ENCODE measurements around the gene HIPK3.
A peak's percentile ranks its signal among the peaks of the same experiment; 100 is the strongest.
"Not testable (repeated sequence)": the region's sequence is repeated elsewhere in the genome, so short reads cannot be mapped to it uniquely, and the experiment has no call there.

HIPK3 gene

GRCh38 chr11:33360642-33361041 is 103.5 kb downstream of the HIPK3 start:
- no peak for DNase-seq (ENCODE audit: low read depth)
- TF ChIP-seq CTCF (IDR thresholded peaks at IDR 0.05; ENCODE audit: low read depth, low read length, missing control alignments) = no peak
- H3K4me3 ChIP-seq (ENCODE audit: low read depth, low read length) = no peak overlapping the region
- in situ Hi-C loops (cut with HindIII; ENCODE audit: low sequenced_read_pairs) = no loop called here

GRCh38 chr11:33362051-33362910 is 105.1 kb downstream of the HIPK3 start:
- in situ Hi-C loops (cut with HindIII; ENCODE audit: low sequenced_read_pairs) = no loop called here
- peak; percentile 31 for TF ChIP-seq CTCF (IDR thresholded peaks at IDR 0.05; ENCODE audit: low read depth, low read length, missing control alignments)
- H3K4me3 ChIP-seq (ENCODE audit: low read depth, low read length) = no peak overlapping the region
- DNase-seq (ENCODE audit: low read depth) = no peak

GRCh38 chr11:33366918-33367317 is 109.7 kb downstream of the HIPK3 start:
- no peak for DNase-seq (ENCODE audit: low read depth)
- in situ Hi-C loops (cut with HindIII; ENCODE audit: low sequenced_read_pairs) = loop anchor here (5.0 kb wide), 1 partner anchor 325 kb away; no protein-coding TSS in a partner anchor
- no peak for TF ChIP-seq CTCF (IDR thresholded peaks at IDR 0.05; ENCODE audit: low read depth, low read length, missing control alignments)
- no peak overlapping the region for H3K4me3 ChIP-seq (ENCODE audit: low read depth, low read length)

GRCh38 chr11:33368475-33368874 is 111.3 kb downstream of the HIPK3 start:
- in situ Hi-C loops (cut with HindIII; ENCODE audit: low sequenced_read_pairs) = loop anchor here (5.0 kb wide), 1 partner anchor 324 kb away; no protein-coding TSS in a partner anchor
- DNase-seq (ENCODE audit: low read depth) = not testable (repeated sequence)

GRCh38 chr11:33368931-33369330 is 111.8 kb downstream of the HIPK3 start:
- no peak for DNase-seq (ENCODE audit: low read depth)
- in situ Hi-C loops (cut with HindIII; ENCODE audit: low sequenced_read_pairs) = loop anchor here (5.0 kb wide), 1 partner anchor 323 kb away; no protein-coding TSS in a partner anchor
- H3K4me3 ChIP-seq (ENCODE audit: low read depth, low read length) = no peak overlapping the region
- no peak for TF ChIP-seq CTCF (IDR thresholded peaks at IDR 0.05; ENCODE audit: low read depth, low read length, missing control alignments)

More at GRCh38 chr11:33368475-33368874, 111.3 kb downstream of the HIPK3 start:
- not testable (repeated sequence) for H3K4me3 ChIP-seq (ENCODE audit: low read depth, low read length)

GRCh38 chr11:33373636-33374035 is 116.5 kb downstream of the HIPK3 start:
- no peak for DNase-seq (ENCODE audit: low read depth)
- TF ChIP-seq CTCF (IDR thresholded peaks at IDR 0.05; ENCODE audit: low read depth, low read length, missing control alignments) = no peak
- in situ Hi-C loops (cut with HindIII; ENCODE audit: low sequenced_read_pairs) = no loop called here
- H3K4me3 ChIP-seq (ENCODE audit: low read depth, low read length) = no peak overlapping the region

GRCh38 chr11:33375236-33375635 is 118.1 kb downstream of the HIPK3 start:
- TF ChIP-seq CTCF (IDR thresholded peaks at IDR 0.05; ENCODE audit: low read depth, low read length, missing control alignments) = no peak
- peak overlapping the region; percentile 62 for H3K4me3 ChIP-seq (ENCODE audit: low read depth, low read length)
- no peak for DNase-seq (ENCODE audit: low read depth)
- in situ Hi-C loops (cut with HindIII; ENCODE audit: low sequenced_read_pairs) = no loop called here
